Measurements from ENCODE around the gene RUNX2. TPM values are rescaled to one million over a fixed set of nuclear protein-coding genes. Genes with fewer than 3 reads are reported as not detected.
A peak's percentile ranks its signal among the peaks of the same experiment; 100 is the strongest.

RUNX2 gene
- total and polyA plus RNA-seq, 2 donors from 2014 or later = 2.3 to 4.7 TPM

DNA sequence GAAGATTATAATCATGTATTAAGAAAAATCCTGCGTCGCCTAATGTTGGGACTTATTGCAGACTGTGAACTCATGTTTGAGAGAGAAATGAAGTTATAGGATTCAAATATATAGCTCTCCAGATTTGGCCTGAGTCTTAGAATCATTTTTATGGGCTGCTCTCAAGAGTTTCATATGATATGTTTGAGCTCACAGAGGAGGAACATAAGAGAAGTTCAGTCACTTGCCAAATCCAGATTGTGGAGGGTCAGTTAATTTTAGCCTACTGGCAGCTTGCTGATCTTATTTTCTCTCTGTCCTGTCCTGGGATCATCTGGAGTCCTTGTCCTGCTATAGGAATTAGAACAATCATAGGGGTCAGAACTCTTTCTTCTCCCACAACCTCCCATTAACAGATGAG, 235.7 kb downstream of the RUNX2 start:
- H3K27me3 ChIP-seq (ENCODE audit: control insufficient read depth, insufficient read depth, low read length) = no peaks in the 10 kb centered on the region
- no peaks in the 10 kb centered on the region for H3K4me1 ChIP-seq (ENCODE audit: control insufficient read depth in 2 of 3, insufficient read depth in 2 of 3, low read depth in 1 of 3, low read length in 3 of 3)
- TF ChIP-seq, protein P1, sequence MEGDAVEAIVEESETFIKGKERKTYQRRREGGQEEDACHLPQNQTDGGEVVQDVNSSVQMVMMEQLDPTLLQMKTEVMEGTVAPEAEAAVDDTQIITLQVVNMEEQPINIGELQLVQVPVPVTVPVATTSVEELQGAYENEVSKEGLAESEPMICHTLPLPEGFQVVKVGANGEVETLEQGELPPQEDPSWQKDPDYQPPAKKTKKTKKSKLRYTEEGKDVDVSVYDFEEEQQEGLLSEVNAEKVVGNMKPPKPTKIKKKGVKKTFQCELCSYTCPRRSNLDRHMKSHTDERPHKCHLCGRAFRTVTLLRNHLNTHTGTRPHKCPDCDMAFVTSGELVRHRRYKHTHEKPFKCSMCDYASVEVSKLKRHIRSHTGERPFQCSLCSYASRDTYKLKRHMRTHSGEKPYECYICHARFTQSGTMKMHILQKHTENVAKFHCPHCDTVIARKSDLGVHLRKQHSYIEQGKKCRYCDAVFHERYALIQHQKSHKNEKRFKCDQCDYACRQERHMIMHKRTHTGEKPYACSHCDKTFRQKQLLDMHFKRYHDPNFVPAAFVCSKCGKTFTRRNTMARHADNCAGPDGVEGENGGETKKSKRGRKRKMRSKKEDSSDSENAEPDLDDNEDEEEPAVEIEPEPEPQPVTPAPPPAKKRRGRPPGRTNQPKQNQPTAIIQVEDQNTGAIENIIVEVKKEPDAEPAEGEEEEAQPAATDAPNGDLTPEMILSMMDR (IDR thresholded peaks at IDR 0.05; ENCODE audit: borderline replicate concordance, extremely low read depth, insufficient read depth) = no peak
- H3K4me3 ChIP-seq (ENCODE audit: low read length in 3 of 3) = no peak overlapping the region
- intact Hi-C loops (cut with DNase I) = no loop called here
- no peaks in the 10 kb centered on the region for H3K9me3 ChIP-seq (ENCODE audit: control insufficient read depth in 2 of 3, insufficient read depth in 1 of 3, low read length in 3 of 3)
- H3K9ac ChIP-seq (ENCODE audit: low read length in 3 of 3) = no peak overlapping the region
- no peak for FAIRE-seq
- H3K27ac ChIP-seq (ENCODE audit: low read depth in 2 of 2, low read length in 2 of 2) = no peak overlapping the region
- DNase-seq = peak in 1 of 5 donors; percentile 12
- H3K36me3 ChIP-seq (ENCODE audit: control insufficient read depth in 2 of 3, insufficient read depth in 3 of 3, low read length in 3 of 3) = no peaks in the 10 kb centered on the region

DNA sequence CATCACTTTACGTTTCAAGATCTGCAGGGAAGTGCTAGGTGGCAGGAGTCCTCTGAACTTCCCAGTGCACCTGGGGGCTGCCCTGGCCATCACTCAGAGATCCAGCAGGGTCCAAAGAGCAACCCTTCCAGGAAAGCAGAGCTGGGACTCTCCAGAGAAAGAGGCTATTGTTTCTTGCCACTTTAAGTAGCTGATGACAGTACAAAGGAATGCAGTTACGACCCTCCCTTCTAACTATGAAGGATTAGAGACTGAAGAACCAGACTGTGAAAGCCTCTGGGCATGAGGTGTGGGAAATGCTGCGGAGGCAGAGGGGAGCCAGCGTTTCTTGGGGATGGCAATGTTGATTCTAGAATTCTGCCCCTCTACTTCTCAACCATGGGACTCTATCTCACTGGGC, 238.8 kb downstream of the RUNX2 start:
- Histone ChIP-seq H3K4me1 (ENCODE audit: control insufficient read depth in 2 of 3, insufficient read depth in 2 of 3, low read depth in 1 of 3, low read length in 3 of 3) (no peaks in the 10 kb centered on the region), H3K4me3 (ENCODE audit: low read length in 3 of 3) (no peak overlapping the region), H3K9me3 (ENCODE audit: control insufficient read depth in 2 of 3, insufficient read depth in 1 of 3, low read length in 3 of 3) (no peaks in the 10 kb centered on the region), H3K9ac (ENCODE audit: low read length in 3 of 3) (no peak overlapping the region), H3K36me3 (ENCODE audit: control insufficient read depth in 2 of 3, insufficient read depth in 3 of 3, low read length in 3 of 3) (no peaks in the 10 kb centered on the region), H3K27me3 (ENCODE audit: control insufficient read depth, insufficient read depth, low read length) (no peaks in the 10 kb centered on the region), H3K27ac (ENCODE audit: low read depth in 2 of 2, low read length in 2 of 2) (no peak overlapping the region)
- peak in 2 of 5 donors; percentile 49 to 55 for DNase-seq
- TF ChIP-seq, protein P1 (IDR thresholded peaks at IDR 0.05; ENCODE audit: borderline replicate concordance, extremely low read depth, insufficient read depth) = no peak
- intact Hi-C loops (cut with DNase I) = no loop called here
- no peak for FAIRE-seq

DNA sequence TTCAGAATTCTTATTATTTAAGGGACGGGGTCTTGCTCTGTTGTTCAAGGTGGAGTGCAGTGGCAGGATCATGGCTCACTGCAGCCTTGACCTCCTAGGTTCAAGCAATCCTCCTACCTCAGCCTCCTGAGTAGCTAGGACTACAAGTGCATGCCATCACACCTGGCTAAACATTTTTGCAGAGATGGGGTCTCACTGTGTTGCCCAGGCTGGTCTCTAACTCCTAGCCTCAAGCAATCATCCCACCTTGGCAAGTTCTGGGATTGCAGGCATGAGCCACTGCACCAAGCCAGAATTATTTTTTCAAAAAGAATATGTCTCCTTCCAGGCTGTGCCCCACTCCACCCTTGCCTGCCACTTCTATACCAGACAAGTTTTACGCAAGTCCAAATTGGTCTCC, 239.7 kb downstream of the RUNX2 start:
- Histone ChIP-seq H3K4me3 (ENCODE audit: low read length in 3 of 3) (no peak overlapping the region), H3K36me3 (ENCODE audit: control insufficient read depth in 2 of 3, insufficient read depth in 3 of 3, low read length in 3 of 3) (no peaks in the 10 kb centered on the region), H3K9me3 (ENCODE audit: control insufficient read depth in 2 of 3, insufficient read depth in 1 of 3, low read length in 3 of 3) (no peaks in the 10 kb centered on the region), H3K4me1 (ENCODE audit: control insufficient read depth in 2 of 3, insufficient read depth in 2 of 3, low read depth in 1 of 3, low read length in 3 of 3) (no peaks in the 10 kb centered on the region), H3K9ac (ENCODE audit: low read length in 3 of 3) (no peak overlapping the region), H3K27me3 (ENCODE audit: control insufficient read depth, insufficient read depth, low read length) (no peaks in the 10 kb centered on the region), H3K27ac (ENCODE audit: low read depth in 2 of 2, low read length in 2 of 2) (no peak overlapping the region)
- intact Hi-C loops (cut with DNase I) = no loop called here
- no peak for FAIRE-seq
- no peak for DNase-seq
- TF ChIP-seq, protein P1 (IDR thresholded peaks at IDR 0.05; ENCODE audit: borderline replicate concordance, extremely low read depth, insufficient read depth) = no peak

DNA sequence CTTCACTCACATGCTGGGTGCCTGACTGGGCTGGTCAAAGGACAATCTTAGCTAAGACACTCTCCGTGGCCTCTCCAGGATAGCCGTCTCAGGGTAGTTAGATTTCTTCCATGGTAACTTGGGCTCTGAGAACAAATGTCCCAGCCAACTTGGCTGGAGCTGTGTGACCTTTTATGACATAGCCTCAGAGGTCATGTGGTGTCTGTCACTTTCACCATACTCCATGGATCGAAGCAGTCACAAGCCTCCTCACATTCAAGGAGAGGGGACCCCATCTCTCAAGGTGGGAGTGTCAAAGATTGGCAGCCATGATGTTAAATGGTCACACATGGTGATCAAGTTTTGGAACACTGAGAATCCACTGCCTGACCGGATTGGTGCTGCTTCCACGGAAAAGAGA, 240.5 kb downstream of the RUNX2 start:
- Histone ChIP-seq H3K27me3 (ENCODE audit: control insufficient read depth, insufficient read depth, low read length) (no peaks in the 10 kb centered on the region), H3K9ac (ENCODE audit: low read length in 3 of 3) (no peak overlapping the region), H3K4me1 (ENCODE audit: control insufficient read depth in 2 of 3, insufficient read depth in 2 of 3, low read depth in 1 of 3, low read length in 3 of 3) (no peaks in the 10 kb centered on the region), H3K27ac (ENCODE audit: low read depth in 2 of 2, low read length in 2 of 2) (no peak overlapping the region), H3K4me3 (ENCODE audit: low read length in 3 of 3) (no peak overlapping the region), H3K36me3 (ENCODE audit: control insufficient read depth in 2 of 3, insufficient read depth in 3 of 3, low read length in 3 of 3) (no peaks in the 10 kb centered on the region), H3K9me3 (ENCODE audit: control insufficient read depth in 2 of 3, insufficient read depth in 1 of 3, low read length in 3 of 3) (no peaks in the 10 kb centered on the region)
- intact Hi-C loops (cut with DNase I) = no loop called here
- FAIRE-seq = no peak
- no peak for DNase-seq
- TF ChIP-seq, protein P1 (IDR thresholded peaks at IDR 0.05; ENCODE audit: borderline replicate concordance, extremely low read depth, insufficient read depth) = no peak
